ENCODE data around the gene CRYGD. TPM values are rescaled to one million over a fixed set of nuclear protein-coding genes. Genes with fewer than 3 reads are reported as not detected.

Gene CRYGD
- total and polyA plus RNA-seq, 2 of the 13 experiments (the other 11 are each of a cell fraction or from before 2014, with no cell fraction given), result not detected

GRCh38 chr2:208083807-208084206, 40.5 kb downstream of the CRYGD start:
- no peak overlapping the region for H3K4me2 ChIP-seq (ENCODE audit: low read depth, low read length)
- H3K9me3 ChIP-seq (ENCODE audit: low read length), result no peaks in the 10 kb centered on the region
- ChIA-PET POLR2A (no interaction called here), CTCF (ENCODE audit: low intra/inter-chr PET ratio, low total read pairs) (no interaction called here)
- intact Hi-C loops (cut with micrococcal nuclease; ENCODE audit: unreplicated experiment), result no loop called here
- H3K9ac ChIP-seq (ENCODE audit: insufficient read depth, low read depth, low read length), result no peak overlapping the region
- FAIRE-seq (no peak), ATAC-seq (no peak), DNase-seq (ENCODE audit: low spot score) (no peak)
- peaks cover under 1 to 4% of the 10 kb centered on the region in 2 experiments; a peak in 1 of 5 replicates for H3K27me3 ChIP-seq (ENCODE audit: control insufficient read depth in 1 of 2, insufficient read depth in 2 of 2, low read length in 2 of 2)
- in situ Hi-C loops (cut with HindIII; ENCODE audit: extremely low pct_ligation_motif_present, low pct_unique_long_range_greater_than_20kb), result no loop called here
- peaks cover 10% of the 10 kb centered on the region for H3K4me1 ChIP-seq (ENCODE audit: insufficient read depth, low read length)
- no peaks in the 10 kb centered on the region for H3K36me3 ChIP-seq (replicated peaks in 1 of 2; ENCODE audit: control insufficient read depth in 1 of 2, insufficient read depth in 2 of 2, low read length in 2 of 2)
- H4K20me1 ChIP-seq (ENCODE audit: insufficient read depth, low read length), result no peaks in the 10 kb centered on the region
- no peak overlapping the region for H3K27ac ChIP-seq (ENCODE audit: extremely low read length, insufficient read depth, low read length)
- no peaks in the 10 kb centered on the region for H3K79me2 ChIP-seq (ENCODE audit: insufficient read depth, low read length)
- BruUV-seq (replicated peaks), result no TSS peak
- no peak overlapping the region for H2AFZ ChIP-seq (ENCODE audit: low read length)
- H3K4me3 ChIP-seq (replicated peaks in 1 of 3; ENCODE audit: insufficient read depth in 1 of 3, low read depth in 2 of 3, low read length in 3 of 3), result no peak overlapping the region
- no peak for TF ChIP-seq YEATS2 (CRISPR knock-in tag; IDR thresholded peaks at IDR 0.05; ENCODE audit: borderline replicate concordance)
- no peak for TF ChIP-seq BCL6 (CRISPR knock-in tag; IDR thresholded peaks at IDR 0.05)
- TF ChIP-seq ZNF33A (CRISPR knock-in tag; IDR thresholded peaks at IDR 0.05; ENCODE audit: borderline replicate concordance), result no peak
- no peak for TF ChIP-seq MAZ (IDR thresholded peaks at IDR 0.05; ENCODE audit: borderline replicate concordance, low read depth, low read length)
- no peak for TF ChIP-seq MAZ (CRISPR knock-in tag; IDR thresholded peaks at IDR 0.05; ENCODE audit: low read depth)
- TF ChIP-seq MBNL3 (CRISPR knock-in tag; conservative IDR thresholded peaks at IDR 0.05), result no peak
- TF ChIP-seq E2F2 (CRISPR knock-in tag; IDR thresholded peaks at IDR 0.05; ENCODE audit: borderline replicate concordance), result no peak
- no peak for TF ChIP-seq POLR2A (IDR thresholded peaks at IDR 0.05; ENCODE audit: insufficient read depth in 1 of 2, low read depth in 2 of 2, low read length in 2 of 2)
- TF ChIP-seq MXI1 (IDR thresholded peaks at IDR 0.05; ENCODE audit: borderline replicate concordance, low read depth, low read length), result no peak
- no peak for TF ChIP-seq MIXL1 (CRISPR knock-in tag; IDR thresholded peaks at IDR 0.05)
- no peak for TF ChIP-seq FOSL2 (CRISPR knock-in tag; IDR thresholded peaks at IDR 0.05)
- no peak for TF ChIP-seq THAP8 (CRISPR knock-in tag; IDR thresholded peaks at IDR 0.05; ENCODE audit: borderline replicate concordance)
- no peak for TF ChIP-seq HMG20A (CRISPR knock-in tag; IDR thresholded peaks at IDR 0.05; ENCODE audit: borderline replicate concordance)
- TF ChIP-seq ZSCAN21 (CRISPR knock-in tag; IDR thresholded peaks at IDR 0.05; ENCODE audit: borderline replicate concordance), result no peak
- TF ChIP-seq BATF2 (CRISPR knock-in tag; IDR thresholded peaks at IDR 0.05), result no peak
- TF ChIP-seq DMTF1 (CRISPR knock-in tag; IDR thresholded peaks at IDR 0.05), result no peak
- no peak for TF ChIP-seq AFF4 (CRISPR knock-in tag; IDR thresholded peaks at IDR 0.05)

Data from HepG2 (cell line).